DND-41 (cell line): ENCODE data around the gene MACROD2.

Source experiments
- ATAC-seq: fragments of 200-7000 bp; cut with Tn5 transposase; 3 replicates; pipeline ENCODE4 v1.9.1; 2021; ENCODE audit warnings: low read depth; ENCODE audit not compliant: insufficient read depth
- DNase-seq: peaks from one replicate; pipeline ENCODE4 v3.0.0-alpha.2; 2020
- H2AFZ ChIP-seq: 2 replicates; pipeline ENCODE4 v1.6.0; 2012; ENCODE audit warnings: low read depth, low read length
- H3K27ac ChIP-seq: 2 replicates; pipeline ENCODE4 v1.5.1; 2012; ENCODE audit warnings: low read length, inconsistent platforms
- H3K27me3 ChIP-seq: fragments of 200-600 bp; sonication (generic); 2 replicates; pipeline ENCODE4 v1.6.0; 2012; ENCODE audit warnings: low read length, mild to moderate bottlenecking, inconsistent platforms; ENCODE audit not compliant: insufficient read depth, poor library complexity
- H3K36me3 ChIP-seq: 2 replicates; pipeline ENCODE4 v1.5.1; 2012; ENCODE audit warnings: low read length, inconsistent platforms; ENCODE audit not compliant: insufficient read depth
- H3K4me1 ChIP-seq: 2 replicates; pipeline ENCODE4 v1.5.1; 2012; ENCODE audit warnings: mild to moderate bottlenecking, low read length; ENCODE audit not compliant: insufficient read depth
- H3K4me2 ChIP-seq: 2 replicates; pipeline ENCODE4 v1.6.0; 2012; ENCODE audit warnings: mild to moderate bottlenecking, moderate library complexity, low read length, inconsistent platforms; ENCODE audit not compliant: insufficient read depth
- H3K4me3 ChIP-seq, 2 experiments: fragments of 200-600 bp in 1 of 2; shearing (Covaris generic) in 1 of 2; 2 replicates each; pipeline ENCODE4 v1.5.1; 2012 to 2016; ENCODE audit warnings: inconsistent platforms in 2 of 2, low read length in 2 of 2, mild to moderate bottlenecking in 2 of 2, low read depth in 1 of 2, moderate library complexity in 1 of 2
- H3K79me2 ChIP-seq: 2 replicates; pipeline ENCODE4 v1.6.0; 2012; ENCODE audit warnings: low read length, inconsistent platforms; ENCODE audit not compliant: insufficient read depth
- H3K9ac ChIP-seq: 2 replicates; pipeline ENCODE4 v1.6.0; 2012; ENCODE audit warnings: low read depth, mild to moderate bottlenecking, inconsistent platforms, low read length, moderate library complexity
- H3K9me3 ChIP-seq: 2 replicates; pipeline ENCODE4 v1.5.1; 2012; ENCODE audit warnings: low read length, moderate library complexity, mild to moderate bottlenecking, inconsistent platforms; ENCODE audit not compliant: insufficient read depth, severe bottlenecking
- H4K20me1 ChIP-seq: 2 replicates; pipeline ENCODE4 v1.6.0; 2012; ENCODE audit warnings: low read length; ENCODE audit not compliant: insufficient read depth
- CTCF ChIP-seq: IDR thresholded peaks from 2 replicates; pipeline ENCODE4 v1.5.1; 2012; ENCODE audit warnings: borderline replicate concordance, low read length, moderate library complexity, mild to moderate bottlenecking; ENCODE audit not compliant: poor library complexity, severe bottlenecking; ENCODE audit errors: extremely low read depth
- EZH2 ChIP-seq: IDR thresholded peaks from 3 replicates; pipeline ENCODE4 v1.6.1; 2012; ENCODE audit warnings: borderline replicate concordance, low read depth, mild to moderate bottlenecking, moderate library complexity, low read length, inconsistent platforms; ENCODE audit not compliant: severe bottlenecking

Gene MACROD2

GRCh38 chr20:15546525-15547023 lies 1551.3 kb downstream of the MACROD2 start:
- Histone ChIP-seq H3K36me3 (no peaks in the 10 kb centered on the region), H3K79me2 (no peaks in the 10 kb centered on the region), H3K4me2 (no peak overlapping the region), H3K27me3 (no peaks in the 10 kb centered on the region), H2AFZ (no peak overlapping the region), H3K9ac (no peak overlapping the region), H3K9me3 (no peaks in the 10 kb centered on the region), H3K4me3 (no peak overlapping the region), H3K4me1 (no peaks in the 10 kb centered on the region), H4K20me1 (no peaks in the 10 kb centered on the region), H3K27ac (no peak overlapping the region)
- TF ChIP-seq CTCF (no peak), EZH2 (no peak)
- DNase-seq = no peak
- no peak for ATAC-seq

- H3K4me3 ChIP-seq = no peak overlapping the region
- no peaks in the 10 kb centered on the region for H3K9me3 ChIP-seq
- H3K4me1 ChIP-seq = no peaks in the 10 kb centered on the region
- H3K9ac ChIP-seq = no peak overlapping the region
- no peaks in the 10 kb centered on the region for H3K79me2 ChIP-seq
- H3K36me3 ChIP-seq = no peaks in the 10 kb centered on the region
- no peak overlapping the region for H2AFZ ChIP-seq
- DNase-seq = no peak
- H3K27me3 ChIP-seq = no peaks in the 10 kb centered on the region
- H4K20me1 ChIP-seq = no peaks in the 10 kb centered on the region
- H3K27ac ChIP-seq = no peak overlapping the region
- H3K4me2 ChIP-seq = no peak overlapping the region
- no peak for TF ChIP-seq EZH2
- no peak for TF ChIP-seq CTCF
- no peak for ATAC-seq
Measured at GRCh38 chr20:15547119-15547518, 1551.8 kb downstream of the MACROD2 start.

GRCh38 chr20:15550116-15550870 lies 1555.0 kb downstream of the MACROD2 start:
- H3K4me2 ChIP-seq = no peak overlapping the region
- no peak for DNase-seq
- H3K4me1 ChIP-seq = no peaks in the 10 kb centered on the region
- no peaks in the 10 kb centered on the region for H3K36me3 ChIP-seq
- ATAC-seq = no peak
- H3K79me2 ChIP-seq = no peaks in the 10 kb centered on the region
- H3K4me3 ChIP-seq = no peak overlapping the region
- no peak overlapping the region for H3K27ac ChIP-seq
- H4K20me1 ChIP-seq = no peaks in the 10 kb centered on the region
- H2AFZ ChIP-seq = no peak overlapping the region
- peaks cover 2% of the 10 kb centered on the region for H3K9me3 ChIP-seq
- H3K9ac ChIP-seq = no peak overlapping the region
- TF ChIP-seq EZH2 = no peak
- TF ChIP-seq CTCF = no peak
- H3K27me3 ChIP-seq = no peaks in the 10 kb centered on the region

- Histone ChIP-seq H3K27me3 (no peaks in the 10 kb centered on the region), H3K9ac (no peak overlapping the region), H3K36me3 (no peaks in the 10 kb centered on the region), H3K4me2 (no peak overlapping the region), H3K79me2 (no peaks in the 10 kb centered on the region), H3K27ac (no peak overlapping the region), H4K20me1 (no peaks in the 10 kb centered on the region), H3K9me3 (peaks cover 2% of the 10 kb centered on the region), H3K4me3 (no peak overlapping the region), H2AFZ (no peak overlapping the region), H3K4me1 (no peaks in the 10 kb centered on the region)
- TF ChIP-seq CTCF (no peak), EZH2 (no peak)
- DNase-seq (no peak), ATAC-seq (no peak)
Measured at GRCh38 chr20:15555913-15556312, 1560.6 kb downstream of the MACROD2 start.
